Ishikawa (cell line): ENCODE results near the gene TUBGCP2.

Experiments used
- CEBPB ChIP-seq: IDR thresholded peaks from 2 replicates; pipeline ENCODE4 v1.6.1; 2012
- CREB1 ChIP-seq: IDR thresholded peaks from 2 replicates; pipeline ENCODE4 v1.6.1; 2012; ENCODE audit warnings: low read depth
- EGR1 ChIP-seq: IDR thresholded peaks from 2 replicates; pipeline ENCODE4 v1.6.1; 2012
- EP300 ChIP-seq: IDR thresholded peaks from 2 replicates; pipeline ENCODE4 v1.6.1; 2012; ENCODE audit warnings: borderline replicate concordance
- FOXM1 ChIP-seq: IDR thresholded peaks from 2 replicates; pipeline ENCODE4 v1.6.1; 2012; ENCODE audit warnings: low read depth, borderline replicate concordance
- MAX ChIP-seq: IDR thresholded peaks from 2 replicates; pipeline ENCODE4 v1.6.1; 2012
- NFIC ChIP-seq: IDR thresholded peaks from 2 replicates; pipeline ENCODE4 v1.6.1; 2012
- RAD21 ChIP-seq: IDR thresholded peaks from 2 replicates; pipeline ENCODE4 v1.6.1; 2012; ENCODE audit warnings: low read depth
- REST ChIP-seq: IDR thresholded peaks from 2 replicates; pipeline ENCODE4 v1.6.1; 2012; ENCODE audit warnings: low read depth, mild to moderate bottlenecking
- TAF1 ChIP-seq: IDR thresholded peaks from 2 replicates; pipeline ENCODE4 v1.6.1; 2012; ENCODE audit warnings: low read depth, mild to moderate bottlenecking
- TCF12 ChIP-seq: IDR thresholded peaks from 2 replicates; pipeline ENCODE4 v1.6.1; 2012; ENCODE audit warnings: low read depth
- TEAD4 ChIP-seq: IDR thresholded peaks from 2 replicates; pipeline ENCODE4 v1.6.1; 2012
- USF1 ChIP-seq: IDR thresholded peaks from 2 replicates; pipeline ENCODE4 v1.6.1; 2012
- YY1 ChIP-seq: IDR thresholded peaks from 2 replicates; pipeline ENCODE4 v1.6.1; 2012; ENCODE audit warnings: low read depth
- ZBTB7A ChIP-seq: IDR thresholded peaks from 2 replicates; pipeline ENCODE4 v1.6.1; 2012; ENCODE audit warnings: low read depth

Gene TUBGCP2

GRCh38 chr10:133343558-133343957, 34.9 kb upstream of the TUBGCP2 start:
- TF ChIP-seq NFIC (no peak), EP300 (no peak), EGR1 (no peak), FOXM1 (no peak), REST (no peak), TCF12 (no peak), YY1 (no peak)

GRCh38 chr10:133342942-133343341, 34.3 kb upstream of the TUBGCP2 start:
- TF ChIP-seq FOXM1 (no peak), TAF1 (no peak), REST (no peak), NFIC (no peak), CEBPB (no peak), TCF12 (no peak), TEAD4 (no peak), CREB1 (no peak), EGR1 (no peak), YY1 (no peak), USF1 (no peak), EP300 (no peak), MAX (no peak), RAD21 (no peak), ZBTB7A (no peak)

- no peak for TF ChIP-seq EP300
- no peak for TF ChIP-seq TAF1
- TF ChIP-seq EGR1: no peak
- TF ChIP-seq NFIC: no peak
- no peak for TF ChIP-seq CREB1
- TF ChIP-seq REST: no peak
- no peak for TF ChIP-seq MAX
- no peak for TF ChIP-seq ZBTB7A
- no peak for TF ChIP-seq TCF12
- no peak for TF ChIP-seq FOXM1
- TF ChIP-seq TEAD4: no peak
- no peak for TF ChIP-seq CEBPB
- no peak for TF ChIP-seq YY1
- TF ChIP-seq RAD21: no peak
- no peak for TF ChIP-seq USF1
These were observed 33.3 kb upstream of the TUBGCP2 start for GRCh38 chr10:133341983-133342382.

GRCh38 chr10:133339708-133340380, 31.2 kb upstream of the TUBGCP2 start:
- no peak for TF ChIP-seq TCF12
- TF ChIP-seq CEBPB: no peak
- no peak for TF ChIP-seq REST
- no peak for TF ChIP-seq EGR1
- TF ChIP-seq RAD21: no peak
- no peak for TF ChIP-seq ZBTB7A
- TF ChIP-seq TAF1: no peak
- TF ChIP-seq MAX: no peak
- no peak for TF ChIP-seq FOXM1
